Measurements from ENCODE around the gene APOBEC3B.
"Not testable (repeated sequence)": the region's sequence is repeated elsewhere in the genome, so short reads cannot be mapped to it uniquely, and the experiment has no call there.

Gene APOBEC3B

DNA sequence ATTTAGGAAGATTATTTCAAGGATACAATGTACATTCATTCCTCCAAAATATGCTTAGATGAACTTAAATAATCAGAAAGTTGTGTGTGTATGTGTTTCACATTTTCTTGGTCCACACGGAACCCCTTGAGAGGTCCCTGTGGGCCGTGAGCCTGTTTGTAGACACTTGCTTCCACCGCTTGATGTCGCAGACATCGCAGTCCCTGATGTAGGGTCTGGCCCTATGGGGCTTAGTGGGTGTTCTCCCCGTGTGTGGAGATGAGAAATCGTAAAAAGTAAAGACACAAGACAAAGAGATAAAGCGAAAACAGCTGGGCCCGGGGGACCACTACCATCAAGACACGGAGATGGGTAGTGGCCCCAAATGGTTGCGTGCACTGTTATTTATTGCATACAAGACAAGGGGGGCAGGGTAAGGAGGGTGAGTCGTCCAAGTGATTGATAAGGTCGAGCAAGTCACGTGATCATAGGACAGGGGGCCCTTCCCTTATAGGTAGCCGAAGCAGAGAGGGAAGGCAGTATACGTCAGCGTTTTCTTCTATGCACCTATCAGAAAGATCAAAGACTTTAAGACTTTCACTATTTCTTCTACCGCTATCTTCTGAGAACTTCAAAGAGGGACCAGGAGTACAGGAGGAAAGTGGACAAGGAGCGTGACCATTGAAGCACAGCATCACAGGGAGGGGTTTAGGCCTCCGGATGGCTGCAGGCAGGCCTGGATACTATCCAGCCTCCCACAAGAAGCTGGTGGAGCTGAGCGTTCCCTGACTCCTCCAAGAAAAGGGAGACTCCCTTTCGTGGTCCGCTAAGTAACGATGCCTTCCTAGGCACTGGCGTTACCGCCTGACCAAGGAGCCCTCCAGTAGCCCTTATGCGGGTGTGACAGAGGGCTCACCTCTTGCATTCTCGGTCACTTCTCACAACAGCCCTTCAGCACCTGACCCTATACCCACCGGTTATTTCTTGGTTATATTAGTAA lies 30.7 kb downstream of the APOBEC3B start:
- H3K4me3 ChIP-seq (ENCODE audit: low read length in 2 of 2), result no peak overlapping the region
- H3K27me3 ChIP-seq (ENCODE audit: control insufficient read depth in 2 of 2, insufficient read depth in 2 of 2, low read length in 2 of 2), result no peaks in the 10 kb centered on the region
- H3K9ac ChIP-seq (ENCODE audit: low read depth in 1 of 2, low read length in 2 of 2), result no peak overlapping the region
- no peaks in the 10 kb centered on the region for H3K36me3 ChIP-seq (ENCODE audit: control insufficient read depth in 2 of 2, insufficient read depth in 2 of 2, low read length in 2 of 2)
- no peaks in the 10 kb centered on the region for H3K9me3 ChIP-seq (ENCODE audit: control insufficient read depth in 2 of 2, low read length in 2 of 2)
- H3K4me1 ChIP-seq (ENCODE audit: control insufficient read depth in 2 of 2, insufficient read depth in 2 of 2, low read length in 2 of 2), result peaks cover 2 to 4% of the 10 kb centered on the region in 2 donors
- no peak overlapping the region for H3K27ac ChIP-seq (ENCODE audit: low read depth in 2 of 2, low read length in 2 of 2)

- H3K4me1 ChIP-seq (ENCODE audit: control insufficient read depth in 2 of 2, insufficient read depth in 2 of 2, low read length in 2 of 2); H3K36me3 ChIP-seq (ENCODE audit: control insufficient read depth in 2 of 2, insufficient read depth in 2 of 2, low read length in 2 of 2); H3K27me3 ChIP-seq (ENCODE audit: control insufficient read depth in 2 of 2, insufficient read depth in 2 of 2, low read length in 2 of 2); H3K9me3 ChIP-seq (ENCODE audit: control insufficient read depth in 2 of 2, low read length in 2 of 2): not testable (repeated sequence)
- peak overlapping the region in 1 of 2 donors; percentile 71 for H3K9ac ChIP-seq (ENCODE audit: low read depth in 1 of 2, low read length in 2 of 2)
- H3K4me3 ChIP-seq (ENCODE audit: low read length in 2 of 2), result peak overlapping the region; percentile 74 to 80
- peak overlapping the region; percentile 75 to 76 for H3K27ac ChIP-seq (ENCODE audit: low read depth in 2 of 2, low read length in 2 of 2)
Observed at GRCh38 chr22:39013561-39013941, 31.4 kb downstream of the APOBEC3B start.

- Histone ChIP-seq H3K36me3 (ENCODE audit: control insufficient read depth in 2 of 2, insufficient read depth in 2 of 2, low read length in 2 of 2) (no peaks in the 10 kb centered on the region), H3K9ac (ENCODE audit: low read depth in 1 of 2, low read length in 2 of 2) (peak within 1 kb of the TSS; percentile 61 to 71), H3K9me3 (ENCODE audit: control insufficient read depth in 2 of 2, low read length in 2 of 2) (no peaks in the 10 kb centered on the region), H3K27me3 (ENCODE audit: control insufficient read depth in 2 of 2, insufficient read depth in 2 of 2, low read length in 2 of 2) (no peaks in the 10 kb centered on the region), H3K27ac (ENCODE audit: low read depth in 2 of 2, low read length in 2 of 2) (peak within 1 kb of the TSS; percentile 75 to 76), H3K4me3 (ENCODE audit: low read length in 2 of 2) (peak within 1 kb of the TSS; percentile 74 to 80), H3K4me1 (ENCODE audit: control insufficient read depth in 2 of 2, insufficient read depth in 2 of 2, low read length in 2 of 2) (peaks cover 2 to 4% of the 10 kb centered on the region in 2 donors)
Observed at GRCh38 chr22:39013942-39014722, 32.0 kb downstream of the APOBEC3B start, which contains the start of gene APOBEC3C. TSS of gene APOBEC3C (plus strand) at chr22:39014257. CDS start at chr22:39014363, 106 bp downstream.

GRCh38 chr22:39014723-39015121 lies 32.6 kb downstream of the APOBEC3B start:
- Histone ChIP-seq H3K4me3 (ENCODE audit: low read length in 2 of 2) (peak overlapping the region; percentile 74 to 80), H3K9ac (ENCODE audit: low read depth in 1 of 2, low read length in 2 of 2) (peak overlapping the region; percentile 61 to 71), H3K27ac (ENCODE audit: low read depth in 2 of 2, low read length in 2 of 2) (peak overlapping the region; percentile 75 to 76)
- H3K4me1 ChIP-seq (ENCODE audit: control insufficient read depth in 2 of 2, insufficient read depth in 2 of 2, low read length in 2 of 2); H3K9me3 ChIP-seq (ENCODE audit: control insufficient read depth in 2 of 2, low read length in 2 of 2); H3K27me3 ChIP-seq (ENCODE audit: control insufficient read depth in 2 of 2, insufficient read depth in 2 of 2, low read length in 2 of 2); H3K36me3 ChIP-seq (ENCODE audit: control insufficient read depth in 2 of 2, insufficient read depth in 2 of 2, low read length in 2 of 2): not testable (repeated sequence)

- no peaks in the 10 kb centered on the region for H3K36me3 ChIP-seq (ENCODE audit: control insufficient read depth in 2 of 2, insufficient read depth in 2 of 2, low read length in 2 of 2)
- H3K27ac ChIP-seq (ENCODE audit: low read depth in 2 of 2, low read length in 2 of 2), result no peak overlapping the region
- no peak overlapping the region for H3K9ac ChIP-seq (ENCODE audit: low read depth in 1 of 2, low read length in 2 of 2)
- H3K27me3 ChIP-seq (ENCODE audit: control insufficient read depth in 2 of 2, insufficient read depth in 2 of 2, low read length in 2 of 2), result no peaks in the 10 kb centered on the region
- no peaks in the 10 kb centered on the region for H3K9me3 ChIP-seq (ENCODE audit: control insufficient read depth in 2 of 2, low read length in 2 of 2)
- H3K4me1 ChIP-seq (ENCODE audit: control insufficient read depth in 2 of 2, insufficient read depth in 2 of 2, low read length in 2 of 2), result peaks cover 2 to 10% of the 10 kb centered on the region in 2 donors
- no peak overlapping the region for H3K4me3 ChIP-seq (ENCODE audit: low read length in 2 of 2)
Observed at GRCh38 chr22:39016592-39016991, 34.4 kb downstream of the APOBEC3B start.

GRCh38 chr22:39017596-39018365 lies 35.6 kb downstream of the APOBEC3B start:
- Histone ChIP-seq H3K9ac (ENCODE audit: low read depth in 1 of 2, low read length in 2 of 2) (no peak overlapping the region), H3K27ac (ENCODE audit: low read depth in 2 of 2, low read length in 2 of 2) (no peak overlapping the region), H3K36me3 (ENCODE audit: control insufficient read depth in 2 of 2, insufficient read depth in 2 of 2, low read length in 2 of 2) (no peaks in the 10 kb centered on the region), H3K4me1 (ENCODE audit: control insufficient read depth in 2 of 2, insufficient read depth in 2 of 2, low read length in 2 of 2) (peaks cover 2 to 12% of the 10 kb centered on the region in 2 donors), H3K9me3 (ENCODE audit: control insufficient read depth in 2 of 2, low read length in 2 of 2) (no peaks in the 10 kb centered on the region), H3K4me3 (ENCODE audit: low read length in 2 of 2) (no peak overlapping the region), H3K27me3 (ENCODE audit: control insufficient read depth in 2 of 2, insufficient read depth in 2 of 2, low read length in 2 of 2) (no peaks in the 10 kb centered on the region)

- not testable (repeated sequence) for H3K9me3 ChIP-seq (ENCODE audit: control insufficient read depth in 2 of 2, low read length in 2 of 2); H3K36me3 ChIP-seq (ENCODE audit: control insufficient read depth in 2 of 2, insufficient read depth in 2 of 2, low read length in 2 of 2); H3K27me3 ChIP-seq (ENCODE audit: control insufficient read depth in 2 of 2, insufficient read depth in 2 of 2, low read length in 2 of 2); H3K4me1 ChIP-seq (ENCODE audit: control insufficient read depth in 2 of 2, insufficient read depth in 2 of 2, low read length in 2 of 2)
- H3K9ac ChIP-seq (ENCODE audit: low read depth in 1 of 2, low read length in 2 of 2), result peak overlapping the region in 1 of 2 donors; percentile 26
- peak overlapping the region; percentile 26 to 54 for H3K4me3 ChIP-seq (ENCODE audit: low read length in 2 of 2)
- peak overlapping the region; percentile 22 to 56 for H3K27ac ChIP-seq (ENCODE audit: low read depth in 2 of 2, low read length in 2 of 2)
Observed at GRCh38 chr22:39020021-39020651, 38.0 kb downstream of the APOBEC3B start.

- H3K9me3 ChIP-seq (ENCODE audit: control insufficient read depth in 2 of 2, low read length in 2 of 2), result no peaks in the 10 kb centered on the region
- peaks cover 0 to 8% of the 10 kb centered on the region in 2 donors for H3K4me1 ChIP-seq (ENCODE audit: control insufficient read depth in 2 of 2, insufficient read depth in 2 of 2, low read length in 2 of 2)
- H3K27ac ChIP-seq (ENCODE audit: low read depth in 2 of 2, low read length in 2 of 2), result peak overlapping the region; percentile 62 to 76
- H3K4me3 ChIP-seq (ENCODE audit: low read length in 2 of 2), result peak overlapping the region; percentile 65 to 73
- H3K9ac ChIP-seq (ENCODE audit: low read depth in 1 of 2, low read length in 2 of 2), result peak overlapping the region; percentile 52 to 73
- no peaks in the 10 kb centered on the region for H3K27me3 ChIP-seq (ENCODE audit: control insufficient read depth in 2 of 2, insufficient read depth in 2 of 2, low read length in 2 of 2)
- peaks cover 0 to 3% of the 10 kb centered on the region in 2 donors for H3K36me3 ChIP-seq (ENCODE audit: control insufficient read depth in 2 of 2, insufficient read depth in 2 of 2, low read length in 2 of 2)
Observed at GRCh38 chr22:39021552-39022250, 39.6 kb downstream of the APOBEC3B start.

All from mucosa of rectum (tissue), 2 donors.